ENCODE measurements around the gene ABL2. TPM values are rescaled to one million over a fixed set of nuclear protein-coding genes. Genes with fewer than 3 reads are reported as not detected.

ABL2 gene
- total and polyA plus RNA-seq, 9 of the 15 experiments (the other 6 are each of a cell fraction or from before 2014, with no cell fraction given): 1.4 to 15.0 (median 8.6) TPM

DNA sequence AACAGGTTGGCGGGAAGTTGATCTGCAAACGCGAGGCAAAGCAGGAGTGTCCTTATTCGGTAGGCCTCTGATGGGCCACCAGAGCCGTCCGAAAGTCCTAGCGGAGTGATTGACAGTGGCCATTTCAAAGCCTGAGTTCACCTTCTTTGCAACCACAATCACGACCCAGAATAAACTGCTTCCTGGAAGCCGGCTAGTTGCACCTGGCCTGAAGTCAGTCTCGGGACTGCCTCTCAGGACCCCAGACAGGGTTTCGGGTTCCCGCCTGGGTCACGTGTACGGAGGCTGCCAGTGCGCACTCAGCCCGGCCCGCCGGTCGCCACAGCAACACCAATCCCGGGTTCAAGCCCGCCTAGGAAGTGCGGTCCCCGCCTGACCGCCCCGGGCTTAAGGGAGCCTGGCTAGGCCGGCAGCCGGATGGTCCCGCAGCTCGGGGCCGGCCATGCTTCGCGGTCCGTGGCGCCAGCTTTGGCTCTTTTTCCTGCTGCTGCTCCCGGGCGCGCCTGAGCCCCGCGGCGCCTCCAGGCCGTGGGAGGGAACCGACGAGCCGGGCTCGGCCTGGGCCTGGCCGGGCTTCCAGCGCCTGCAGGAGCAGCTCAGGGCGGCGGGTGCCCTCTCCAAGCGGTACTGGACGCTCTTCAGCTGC lies 147.7 kb downstream of the ABL2 start, which contains the start of gene TOR3A (continued):
- no peak for TF ChIP-seq NR2F6 (CRISPR knock-in tag; IDR thresholded peaks at IDR 0.05)
- no peak for TF ChIP-seq CEBPZ (IDR thresholded peaks at IDR 0.05; ENCODE audit: borderline replicate concordance, low read depth, low read length)
- no peak for TF ChIP-seq ZNF785 (CRISPR knock-in tag; IDR thresholded peaks at IDR 0.05)
- TF ChIP-seq MBD2 (IDR thresholded peaks at IDR 0.05; ENCODE audit: borderline replicate concordance, low read depth): peak; percentile 65; the same call in 1 of the 2 replicates
- TF ChIP-seq FOS (IDR thresholded peaks at IDR 0.05; ENCODE audit: extremely low read depth, insufficient read length): peak; percentile 49
- peak; percentile 54; the same call in 1 of the 2 replicates for TF ChIP-seq ZNF431 (CRISPR knock-in tag; IDR thresholded peaks at IDR 0.05)
- no peak for TF ChIP-seq PYGO2 (tag; IDR thresholded peaks at IDR 0.05)
- no peak for TF ChIP-seq ZNF165 (CRISPR knock-in tag; IDR thresholded peaks at IDR 0.05; ENCODE audit: borderline replicate concordance)
- TF ChIP-seq, protein P1, sequence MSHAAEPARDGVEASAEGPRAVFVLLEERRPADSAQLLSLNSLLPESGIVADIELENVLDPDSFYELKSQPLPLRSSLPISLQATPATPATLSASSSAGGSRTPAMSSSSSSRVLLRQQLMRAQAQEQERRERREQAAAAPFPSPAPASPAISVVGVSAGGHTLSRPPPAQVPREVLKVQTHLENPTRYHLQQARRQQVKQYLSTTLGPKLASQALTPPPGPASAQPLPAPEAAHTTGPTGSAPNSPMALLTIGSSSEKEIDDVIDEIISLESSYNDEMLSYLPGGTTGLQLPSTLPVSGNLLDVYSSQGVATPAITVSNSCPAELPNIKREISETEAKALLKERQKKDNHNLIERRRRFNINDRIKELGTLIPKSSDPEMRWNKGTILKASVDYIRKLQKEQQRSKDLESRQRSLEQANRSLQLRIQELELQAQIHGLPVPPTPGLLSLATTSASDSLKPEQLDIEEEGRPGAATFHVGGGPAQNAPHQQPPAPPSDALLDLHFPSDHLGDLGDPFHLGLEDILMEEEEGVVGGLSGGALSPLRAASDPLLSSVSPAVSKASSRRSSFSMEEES (CRISPR knock-in tag; IDR thresholded peaks at IDR 0.05): peak; percentile 88
- no peak for TF ChIP-seq SFPQ (IDR thresholded peaks at IDR 0.05; ENCODE audit: low read depth, low read length)
- 0 out of 2 replicates have a peak, but pooled peaks have one; percentile 18 for TF ChIP-seq HDAC8 (tag; IDR thresholded peaks at IDR 0.05)
- no peak for TF ChIP-seq C11orf30 (IDR thresholded peaks at IDR 0.05; ENCODE audit: low read depth)
- no peak for TF ChIP-seq NFATC3 (IDR thresholded peaks at IDR 0.05)
- no peak; the same call in 1 of the 2 replicates for TF ChIP-seq IRF1 (CRISPR knock-in tag; IDR thresholded peaks at IDR 0.05; ENCODE audit: borderline replicate concordance)
- TF ChIP-seq TAF1 (IDR thresholded peaks at IDR 0.05; ENCODE audit: control insufficient read depth, extremely low read depth, insufficient read depth, low read length, severe bottlenecking): peak; percentile 67
- TF ChIP-seq TARDBP (IDR thresholded peaks at IDR 0.05): 0 out of 2 replicates have a peak, but pooled peaks have one; percentile 47
- TF ChIP-seq CBFA2T3 (IDR thresholded peaks at IDR 0.05): 0 out of 2 replicates have a peak, but pooled peaks have one; percentile 28
- peak; percentile 51; the same call in 1 of the 2 replicates for TF ChIP-seq ESRRA (IDR thresholded peaks at IDR 0.05; ENCODE audit: borderline replicate concordance, low read depth)
- TF ChIP-seq ZNF644 (tag; IDR thresholded peaks at IDR 0.05; ENCODE audit: low read depth): no peak
